Gastroesophageal sphincter (tissue), 3 donors: ENCODE results near the gene CTNNA2.

Experiments used
- EP300 ChIP-seq: sonication (generic); formaldehyde crosslinking; IDR thresholded peaks from one replicate; pipeline ENCODE4 v1.6.1; 2017; ENCODE audit warnings: antibody characterized with exemption, mild to moderate bottlenecking
- POLR2AphosphoS5 ChIP-seq: sonication (generic); formaldehyde crosslinking; IDR thresholded peaks from one replicate; pipeline ENCODE4 v1.6.1; 2017; ENCODE audit warnings: antibody characterized with exemption
- TF ChIP-seq, protein P1 (sequence below), 4 experiments: fragments of 200-600 bp in 2 of 4; fragments of 450-650 bp in 2 of 4; sonication (generic) in 1 of 4; IDR thresholded peaks; one replicate each; pipeline ENCODE4 v1.5.1; 2017 to 2019; ENCODE audit warnings: antibody characterized with exemption in 4 of 4, mild to moderate bottlenecking in 2 of 4, moderate library complexity in 2 of 4

DNA sequence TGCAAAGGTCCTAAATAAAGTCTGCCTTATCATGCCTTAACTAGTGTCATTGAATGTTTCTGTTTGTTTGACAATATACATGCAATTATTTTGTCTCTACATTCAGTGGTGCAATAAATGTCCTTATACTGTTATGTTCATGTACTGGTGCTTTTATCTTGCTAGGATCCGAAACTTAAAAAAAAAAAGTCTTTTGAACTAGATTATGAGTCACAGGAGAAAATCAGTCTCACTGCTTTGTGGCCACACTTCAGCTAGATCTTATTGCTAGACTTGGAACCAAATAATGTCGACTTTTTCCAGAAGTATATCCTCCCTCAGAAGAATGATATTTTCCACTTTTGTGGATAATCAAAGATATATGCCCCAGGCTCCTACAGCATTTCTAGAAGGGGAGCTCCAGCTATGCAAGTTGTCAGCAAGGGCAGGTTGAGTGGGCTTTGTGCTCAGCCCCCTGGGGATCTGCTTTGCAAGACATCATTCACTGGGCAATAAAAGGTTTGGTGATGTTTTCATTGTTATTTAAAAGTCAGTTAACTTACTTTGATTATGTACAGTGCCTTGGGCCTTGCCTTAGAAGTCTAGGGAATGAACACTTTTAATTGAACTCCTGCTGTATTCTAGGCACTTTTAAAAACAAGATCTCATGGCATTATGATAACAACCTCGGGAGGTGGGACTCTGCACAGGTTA lies 948.8 kb downstream of the CTNNA2 start:
- TF ChIP-seq, protein P1, sequence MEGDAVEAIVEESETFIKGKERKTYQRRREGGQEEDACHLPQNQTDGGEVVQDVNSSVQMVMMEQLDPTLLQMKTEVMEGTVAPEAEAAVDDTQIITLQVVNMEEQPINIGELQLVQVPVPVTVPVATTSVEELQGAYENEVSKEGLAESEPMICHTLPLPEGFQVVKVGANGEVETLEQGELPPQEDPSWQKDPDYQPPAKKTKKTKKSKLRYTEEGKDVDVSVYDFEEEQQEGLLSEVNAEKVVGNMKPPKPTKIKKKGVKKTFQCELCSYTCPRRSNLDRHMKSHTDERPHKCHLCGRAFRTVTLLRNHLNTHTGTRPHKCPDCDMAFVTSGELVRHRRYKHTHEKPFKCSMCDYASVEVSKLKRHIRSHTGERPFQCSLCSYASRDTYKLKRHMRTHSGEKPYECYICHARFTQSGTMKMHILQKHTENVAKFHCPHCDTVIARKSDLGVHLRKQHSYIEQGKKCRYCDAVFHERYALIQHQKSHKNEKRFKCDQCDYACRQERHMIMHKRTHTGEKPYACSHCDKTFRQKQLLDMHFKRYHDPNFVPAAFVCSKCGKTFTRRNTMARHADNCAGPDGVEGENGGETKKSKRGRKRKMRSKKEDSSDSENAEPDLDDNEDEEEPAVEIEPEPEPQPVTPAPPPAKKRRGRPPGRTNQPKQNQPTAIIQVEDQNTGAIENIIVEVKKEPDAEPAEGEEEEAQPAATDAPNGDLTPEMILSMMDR (IDR thresholded peaks at IDR 0.05), result no peak
- TF ChIP-seq POLR2AphosphoS5, result no peak
- no peak for TF ChIP-seq EP300
